IPS-11a (cell line): ENCODE measurements around the gene CDH4.
A peak's percentile ranks its signal among the peaks of the same experiment; 100 is the strongest.

ENCODE experiments used
- H3K4me3 ChIP-seq: one replicate; pipeline ENCODE4 v1.5.1; 2013; ENCODE audit warnings: low read depth, low read length, control low read depth

Gene CDH4

GRCh38 chr20:61251529-61252393 is at the start of gene CDH4:
TSS of gene CDH4 (plus strand) at chr20:61252261.
- peak within 1 kb of the TSS; percentile 43 for H3K4me3 ChIP-seq

- H3K4me3 ChIP-seq: no peak overlapping the region
Observed at GRCh38 chr20:61203320-61203719, 48.7 kb upstream of the CDH4 start.

- H3K4me3 ChIP-seq: no peak overlapping the region
Observed at GRCh38 chr20:61204206-61204605, 47.9 kb upstream of the CDH4 start.

- no peak overlapping the region for H3K4me3 ChIP-seq
Observed at GRCh38 chr20:61205769-61206168, 46.3 kb upstream of the CDH4 start.

GRCh38 chr20:61210862-61211261 is 41.2 kb upstream of the CDH4 start:
- H3K4me3 ChIP-seq: no peak overlapping the region

- no peak overlapping the region for H3K4me3 ChIP-seq
Observed at GRCh38 chr20:61217848-61218247, 34.2 kb upstream of the CDH4 start.

- H3K4me3 ChIP-seq: no peak overlapping the region
Observed at GRCh38 chr20:61219021-61219431, 33.0 kb upstream of the CDH4 start.

GRCh38 chr20:61220131-61220530 is 31.9 kb upstream of the CDH4 start:
- H3K4me3 ChIP-seq: no peak overlapping the region

GRCh38 chr20:61220626-61221325 is 31.3 kb upstream of the CDH4 start:
- H3K4me3 ChIP-seq: no peak overlapping the region

- H3K4me3 ChIP-seq: no peak overlapping the region
Observed at GRCh38 chr20:61222699-61223098, 29.4 kb upstream of the CDH4 start.

GRCh38 chr20:61223121-61223520 is 28.9 kb upstream of the CDH4 start:
- H3K4me3 ChIP-seq: no peak overlapping the region

GRCh38 chr20:61230166-61230565 is 21.9 kb upstream of the CDH4 start:
- no peak overlapping the region for H3K4me3 ChIP-seq

GRCh38 chr20:61233590-61233989 is 18.5 kb upstream of the CDH4 start:
- no peak overlapping the region for H3K4me3 ChIP-seq

GRCh38 chr20:61234224-61234890 is 17.7 kb upstream of the CDH4 start:
- H3K4me3 ChIP-seq: no peak overlapping the region

GRCh38 chr20:61236713-61237112 is 15.3 kb upstream of the CDH4 start:
- no peak overlapping the region for H3K4me3 ChIP-seq

GRCh38 chr20:61238813-61239212 is 13.2 kb upstream of the CDH4 start:
- no peak overlapping the region for H3K4me3 ChIP-seq

- no peak overlapping the region for H3K4me3 ChIP-seq
Observed at GRCh38 chr20:61240814-61241213, 11.2 kb upstream of the CDH4 start.

- no peak overlapping the region for H3K4me3 ChIP-seq
Observed at GRCh38 chr20:61244213-61244612, 7.8 kb upstream of the CDH4 start.

GRCh38 chr20:61246269-61246668 is 5.8 kb upstream of the CDH4 start:
- no peak overlapping the region for H3K4me3 ChIP-seq

- no peak overlapping the region for H3K4me3 ChIP-seq
Observed at GRCh38 chr20:61249626-61250025, 2.4 kb upstream of the CDH4 start.

- peak overlapping the region; percentile 43 for H3K4me3 ChIP-seq
Observed at GRCh38 chr20:61252601-61253263, 671 bp downstream of the CDH4 start.
